ENCODE results near the gene ACAP1. TPM values are rescaled to one million over a fixed set of nuclear protein-coding genes. Genes with fewer than 3 reads are reported as not detected.

The ACAP1 gene
- total and polyA plus RNA-seq, 9 of the 15 experiments (the other 6 are each of a cell fraction or from before 2014, with no cell fraction given) = 0.15 to 8.5 (median 2.4) TPM

DNA sequence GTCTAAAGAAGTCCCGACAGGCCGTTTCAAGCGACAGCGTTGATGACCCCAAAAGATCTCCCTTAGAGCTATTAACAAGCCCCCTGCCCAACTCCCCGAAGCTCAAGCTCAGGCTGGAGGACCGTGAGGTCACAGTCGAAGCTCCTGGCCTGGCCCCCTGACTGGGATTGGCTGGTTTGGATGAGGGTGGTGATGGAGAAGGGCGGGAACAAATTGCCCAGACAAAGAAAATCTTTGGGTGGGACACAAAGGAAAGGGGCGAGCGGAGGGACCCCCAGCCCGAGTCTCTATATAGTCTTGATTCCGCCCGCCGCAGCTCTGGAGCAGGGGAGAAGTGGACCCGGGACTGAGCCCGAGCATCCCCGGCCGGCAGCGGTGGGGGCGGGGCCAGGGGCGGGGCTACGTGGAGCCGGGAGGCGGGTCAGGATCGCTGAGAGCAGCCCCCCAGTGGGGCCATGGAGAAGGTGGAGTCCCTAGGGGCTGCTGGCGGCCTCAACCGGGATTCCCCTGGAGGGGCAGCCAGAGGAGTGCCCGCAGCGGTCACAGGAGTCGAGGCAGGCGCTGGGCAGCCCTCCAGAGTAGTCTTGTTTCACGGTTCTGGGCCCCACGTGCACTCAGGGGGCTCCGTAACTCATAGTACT, 6.2 kb upstream of the ACAP1 start:
- BruUV-seq (replicated peaks) = no TSS peak
- Histone ChIP-seq H3K9me1 (ENCODE audit: control insufficient read depth, insufficient read depth, low read length) (no peaks in the 10 kb centered on the region), H3K36me3 (ENCODE audit: control insufficient read depth, insufficient read depth, low read length) (peaks cover 17% of the 10 kb centered on the region; the same call in 1 of the 3 replicates), H3K9ac (ENCODE audit: insufficient read depth in 1 of 2, low read depth in 2 of 2, low read length in 2 of 2) (peak overlapping the region; percentile 91 to 99; a peak in 3 of 4 replicates), H3K27ac (ENCODE audit: extremely low read depth, low read depth, low read length) (peak overlapping the region; percentile 92), H3K4me1 (replicated peaks in 1 of 2; ENCODE audit: control insufficient read depth in 2 of 2, insufficient read depth in 2 of 2, low read length in 2 of 2) (peaks cover 15 to 39% of the 10 kb centered on the region in 2 experiments), H2AFZ (ENCODE audit: low read depth, low read length) (peak overlapping the region; percentile 98), H3K79me2 (ENCODE audit: control insufficient read depth, insufficient read depth, low read length) (peaks cover 16% of the 10 kb centered on the region), H4K20me1 (replicated peaks; ENCODE audit: control insufficient read depth, insufficient read depth, low read length) (no peaks in the 10 kb centered on the region), H3K4me3 (peak overlapping the region; percentile 78), H3K27me3 (ENCODE audit: control insufficient read depth in 2 of 2, insufficient read depth in 2 of 2, low read length in 2 of 2) (no peaks in the 10 kb centered on the region), H3K4me2 (ENCODE audit: insufficient read depth, low read length) (peak overlapping the region; percentile 82), H3K9me3 (replicated peaks; ENCODE audit: control insufficient read depth, insufficient read depth, low read depth, low read length) (no peaks in the 10 kb centered on the region)
- intact Hi-C loops (cut with micrococcal nuclease) = no loop called here
- DNase-seq (ENCODE audit: extremely low read depth in 1 of 4, low spot score in 3 of 4) (peak; percentile 79 to 84 (median 80)), FAIRE-seq (no peak), ATAC-seq (peak; percentile 83)
- CTCF ChIA-PET (ENCODE audit: low intra/inter-chr PET ratio) = no interaction called here
- POLR2A ChIA-PET = interaction anchor here (0.6 to 2.4 kb wide), 9 partner anchors 11 to 156 kb away, joined by 3 to 21 read pairs (median 4); partner anchors contain the start of gene GABARAP
- 12% methylated on average over 11 of the region's 34 CpGs for WGBS (ENCODE audit: insufficient coverage, low coverage, missing lambda C conversion rate)
- in situ Hi-C loops (cut with MboI) = loop anchor here (10.0 kb wide), 1 partner anchor 285 kb away; the partner anchor contains the start of gene SLC16A11
- 0 out of 2 replicates have a peak, but pooled peaks have one; percentile 67 for TF ChIP-seq KAT7 (CRISPR knock-in tag; IDR thresholded peaks at IDR 0.05; ENCODE audit: borderline replicate concordance)
- TF ChIP-seq, protein P1, sequence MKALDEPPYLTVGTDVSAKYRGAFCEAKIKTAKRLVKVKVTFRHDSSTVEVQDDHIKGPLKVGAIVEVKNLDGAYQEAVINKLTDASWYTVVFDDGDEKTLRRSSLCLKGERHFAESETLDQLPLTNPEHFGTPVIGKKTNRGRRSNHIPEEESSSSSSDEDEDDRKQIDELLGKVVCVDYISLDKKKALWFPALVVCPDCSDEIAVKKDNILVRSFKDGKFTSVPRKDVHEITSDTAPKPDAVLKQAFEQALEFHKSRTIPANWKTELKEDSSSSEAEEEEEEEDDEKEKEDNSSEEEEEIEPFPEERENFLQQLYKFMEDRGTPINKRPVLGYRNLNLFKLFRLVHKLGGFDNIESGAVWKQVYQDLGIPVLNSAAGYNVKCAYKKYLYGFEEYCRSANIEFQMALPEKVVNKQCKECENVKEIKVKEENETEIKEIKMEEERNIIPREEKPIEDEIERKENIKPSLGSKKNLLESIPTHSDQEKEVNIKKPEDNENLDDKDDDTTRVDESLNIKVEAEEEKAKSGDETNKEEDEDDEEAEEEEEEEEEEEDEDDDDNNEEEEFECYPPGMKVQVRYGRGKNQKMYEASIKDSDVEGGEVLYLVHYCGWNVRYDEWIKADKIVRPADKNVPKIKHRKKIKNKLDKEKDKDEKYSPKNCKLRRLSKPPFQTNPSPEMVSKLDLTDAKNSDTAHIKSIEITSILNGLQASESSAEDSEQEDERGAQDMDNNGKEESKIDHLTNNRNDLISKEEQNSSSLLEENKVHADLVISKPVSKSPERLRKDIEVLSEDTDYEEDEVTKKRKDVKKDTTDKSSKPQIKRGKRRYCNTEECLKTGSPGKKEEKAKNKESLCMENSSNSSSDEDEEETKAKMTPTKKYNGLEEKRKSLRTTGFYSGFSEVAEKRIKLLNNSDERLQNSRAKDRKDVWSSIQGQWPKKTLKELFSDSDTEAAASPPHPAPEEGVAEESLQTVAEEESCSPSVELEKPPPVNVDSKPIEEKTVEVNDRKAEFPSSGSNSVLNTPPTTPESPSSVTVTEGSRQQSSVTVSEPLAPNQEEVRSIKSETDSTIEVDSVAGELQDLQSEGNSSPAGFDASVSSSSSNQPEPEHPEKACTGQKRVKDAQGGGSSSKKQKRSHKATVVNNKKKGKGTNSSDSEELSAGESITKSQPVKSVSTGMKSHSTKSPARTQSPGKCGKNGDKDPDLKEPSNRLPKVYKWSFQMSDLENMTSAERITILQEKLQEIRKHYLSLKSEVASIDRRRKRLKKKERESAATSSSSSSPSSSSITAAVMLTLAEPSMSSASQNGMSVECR (CRISPR knock-in tag; IDR thresholded peaks at IDR 0.05) = peak; percentile 42; the same call in 1 of the 2 replicates
- TF ChIP-seq HMG20A (CRISPR knock-in tag; conservative IDR thresholded peaks at IDR 0.05) = no peak
- TF ChIP-seq NFYB (IDR thresholded peaks at IDR 0.05; ENCODE audit: extremely low read depth, insufficient read length) = peak; percentile 79
- TF ChIP-seq KDM1A (IDR thresholded peaks at IDR 0.05) = peak in 1 of 2 experiments; percentile 39; a peak in 2 of 4 replicates
- TF ChIP-seq, protein P2, sequence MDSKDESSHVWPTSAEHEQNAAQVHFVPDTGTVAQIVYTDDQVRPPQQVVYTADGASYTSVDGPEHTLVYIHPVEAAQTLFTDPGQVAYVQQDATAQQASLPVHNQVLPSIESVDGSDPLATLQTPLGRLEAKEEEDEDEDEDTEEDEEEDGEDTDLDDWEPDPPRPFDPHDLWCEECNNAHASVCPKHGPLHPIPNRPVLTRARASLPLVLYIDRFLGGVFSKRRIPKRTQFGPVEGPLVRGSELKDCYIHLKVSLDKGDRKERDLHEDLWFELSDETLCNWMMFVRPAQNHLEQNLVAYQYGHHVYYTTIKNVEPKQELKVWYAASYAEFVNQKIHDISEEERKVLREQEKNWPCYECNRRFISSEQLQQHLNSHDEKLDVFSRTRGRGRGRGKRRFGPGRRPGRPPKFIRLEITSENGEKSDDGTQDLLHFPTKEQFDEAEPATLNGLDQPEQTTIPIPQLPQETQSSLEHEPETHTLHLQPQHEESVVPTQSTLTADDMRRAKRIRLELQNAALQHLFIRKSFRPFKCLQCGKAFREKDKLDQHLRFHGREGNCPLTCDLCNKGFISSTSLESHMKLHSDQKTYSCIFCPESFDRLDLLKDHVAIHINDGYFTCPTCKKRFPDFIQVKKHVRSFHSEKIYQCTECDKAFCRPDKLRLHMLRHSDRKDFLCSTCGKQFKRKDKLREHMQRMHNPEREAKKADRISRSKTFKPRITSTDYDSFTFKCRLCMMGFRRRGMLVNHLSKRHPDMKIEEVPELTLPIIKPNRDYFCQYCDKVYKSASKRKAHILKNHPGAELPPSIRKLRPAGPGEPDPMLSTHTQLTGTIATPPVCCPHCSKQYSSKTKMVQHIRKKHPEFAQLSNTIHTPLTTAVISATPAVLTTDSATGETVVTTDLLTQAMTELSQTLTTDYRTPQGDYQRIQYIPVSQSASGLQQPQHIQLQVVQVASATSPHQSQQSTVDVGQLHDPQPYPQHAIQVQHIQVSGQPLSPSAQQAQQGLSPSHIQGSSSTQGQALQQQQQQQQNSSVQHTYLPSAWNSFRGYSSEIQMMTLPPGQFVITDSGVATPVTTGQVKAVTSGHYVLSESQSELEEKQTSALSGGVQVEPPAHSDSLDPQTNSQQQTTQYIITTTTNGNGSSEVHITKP (IDR thresholded peaks at IDR 0.05; ENCODE audit: partially characterized antibody) = peak; percentile 86
- peak; percentile 1 for TF ChIP-seq RBBP5 (IDR thresholded peaks at IDR 0.05; ENCODE audit: borderline replicate concordance, insufficient read depth, low read length, poor library complexity, severe bottlenecking)
- no peak for TF ChIP-seq TAF7 (tag; IDR thresholded peaks at IDR 0.05)
- TF ChIP-seq MEIS2 (IDR thresholded peaks at IDR 0.05; ENCODE audit: partially characterized antibody) = peak; percentile 41

All from K562 (cell line).